HuH-7 (cell line): ENCODE data around the gene SLC25A45.
"Not testable (repeated sequence)": the region's sequence is repeated elsewhere in the genome, so short reads cannot be mapped to it uniquely, and the experiment has no call there.

Experiments used
- DNase-seq: peaks from one replicate; pipeline ENCODE4 v3.0.0; 2011; ENCODE audit warnings: low spot score

The SLC25A45 gene

DNA sequence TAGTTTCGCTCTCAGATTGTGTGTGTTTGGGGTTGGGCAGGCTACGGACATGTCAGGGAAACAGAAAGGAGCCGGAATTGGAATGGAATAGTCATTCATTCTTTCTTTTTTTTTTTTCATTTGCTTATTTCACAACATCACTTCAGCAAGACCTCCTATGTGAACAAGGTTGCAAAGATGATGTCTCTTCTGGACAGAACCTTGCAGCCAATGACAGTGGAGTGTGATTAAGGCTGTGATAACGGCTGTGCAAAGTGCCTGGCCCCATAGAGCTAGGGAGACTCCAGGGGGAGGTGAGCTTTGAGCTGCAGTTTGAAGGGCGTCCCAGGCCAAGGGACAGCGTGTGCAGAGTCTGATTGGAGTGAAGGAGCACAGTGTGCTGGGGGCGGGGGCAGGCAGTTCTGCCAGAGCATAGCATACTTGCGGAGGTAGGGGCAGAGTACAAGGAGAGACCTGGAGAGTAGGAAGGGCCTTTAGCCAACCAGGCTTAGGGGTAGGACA, 24.5 kb downstream of the SLC25A45 start:
- peak; percentile 48 for DNase-seq

DNA sequence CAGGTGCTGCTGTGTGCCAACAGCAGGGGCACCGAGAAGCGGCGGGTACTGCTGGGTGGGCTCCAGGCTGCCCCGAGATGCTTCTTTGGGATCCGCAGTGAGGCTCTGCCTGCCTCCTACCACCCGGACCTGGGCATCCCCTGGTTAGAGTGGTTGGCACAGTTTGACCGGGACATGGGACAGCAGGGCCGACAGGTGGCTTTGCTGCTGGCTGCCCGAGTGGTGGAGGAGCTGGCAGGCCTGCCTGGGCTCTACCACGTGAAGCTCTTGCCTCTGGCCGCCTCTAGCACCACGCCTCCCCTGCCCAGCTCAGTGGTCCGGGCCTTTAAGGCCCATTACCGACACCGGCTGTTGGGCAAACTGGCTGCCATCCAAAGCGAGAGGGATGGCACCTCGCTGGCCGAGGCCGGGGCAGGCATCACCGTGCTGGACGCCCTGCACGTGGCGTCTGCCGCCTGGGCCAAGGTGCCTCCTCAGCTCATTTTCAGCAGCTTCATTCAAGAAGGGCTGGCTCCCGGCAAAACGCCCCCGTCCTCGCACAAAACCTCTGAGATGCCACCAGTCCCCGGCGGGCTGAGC, 26.0 kb downstream of the SLC25A45 start:
- DNase-seq = no peak

DNA sequence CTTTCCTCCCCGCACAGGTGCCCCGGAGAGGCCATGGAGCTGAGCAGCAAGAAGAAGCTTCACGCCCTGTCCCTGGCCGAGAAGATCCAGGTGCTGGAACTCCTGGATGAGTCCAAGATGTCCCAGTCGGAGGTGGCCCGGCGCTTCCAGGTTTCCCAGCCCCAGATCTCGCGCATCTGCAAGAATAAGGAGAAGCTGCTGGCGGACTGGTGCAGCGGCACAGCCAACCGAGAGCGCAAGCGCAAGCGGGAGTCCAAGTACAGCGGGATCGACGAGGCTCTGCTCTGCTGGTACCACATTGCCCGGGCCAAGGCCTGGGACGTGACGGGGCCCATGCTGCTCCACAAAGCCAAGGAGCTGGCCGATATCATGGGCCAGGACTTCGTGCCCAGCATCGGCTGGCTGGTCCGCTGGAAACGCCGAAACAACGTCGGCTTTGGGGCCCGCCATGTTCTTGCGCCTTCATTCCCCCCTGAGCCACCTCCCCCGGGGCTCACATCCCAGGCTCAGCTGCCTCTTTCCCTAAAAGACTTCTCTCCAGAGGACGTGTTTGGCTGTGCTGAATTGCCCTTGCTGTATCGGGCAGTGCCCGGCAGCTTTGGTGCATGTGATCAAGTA, 26.6 kb downstream of the SLC25A45 start:
- DNase-seq = no peak

- peak; percentile 32 for DNase-seq
These were observed 27.3 kb downstream of the SLC25A45 start for GRCh38 chr11:65355013-65355775.

GRCh38 chr11:65354265-65355012, 28.0 kb downstream of the SLC25A45 start, which contains the start of gene TIGD3:
Gene TIGD3, plus strand, starts transcription at chr11:65354751. Its CDS starts 1,058 bp downstream, at chr11:65355809.
- DNase-seq = peak; percentile 92

GRCh38 chr11:65353900-65354264, 28.6 kb downstream of the SLC25A45 start:
- no peak for DNase-seq

GRCh38 chr11:65353376-65353775, 29.1 kb downstream of the SLC25A45 start:
- no peak for DNase-seq

DNA sequence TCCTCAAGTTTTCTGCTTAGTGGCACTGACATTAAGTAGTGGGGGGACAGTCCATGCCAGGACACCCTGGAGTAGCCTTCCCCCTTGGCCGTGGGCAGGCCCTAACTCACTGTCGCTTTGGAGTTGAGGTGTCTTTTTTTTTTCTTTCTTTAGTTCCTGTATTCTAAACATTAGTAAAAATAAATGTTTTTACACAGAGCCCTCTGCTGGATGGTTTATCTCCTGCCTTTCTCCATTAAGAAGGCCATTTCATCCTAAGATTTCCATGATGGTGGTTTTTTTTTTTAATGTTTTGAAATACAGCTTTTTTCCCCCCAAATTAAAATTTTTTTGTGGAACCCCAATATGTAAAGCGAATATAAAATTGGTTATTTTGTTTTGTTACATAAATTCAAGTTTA, 29.7 kb downstream of the SLC25A45 start:
- DNase-seq = no peak

DNA sequence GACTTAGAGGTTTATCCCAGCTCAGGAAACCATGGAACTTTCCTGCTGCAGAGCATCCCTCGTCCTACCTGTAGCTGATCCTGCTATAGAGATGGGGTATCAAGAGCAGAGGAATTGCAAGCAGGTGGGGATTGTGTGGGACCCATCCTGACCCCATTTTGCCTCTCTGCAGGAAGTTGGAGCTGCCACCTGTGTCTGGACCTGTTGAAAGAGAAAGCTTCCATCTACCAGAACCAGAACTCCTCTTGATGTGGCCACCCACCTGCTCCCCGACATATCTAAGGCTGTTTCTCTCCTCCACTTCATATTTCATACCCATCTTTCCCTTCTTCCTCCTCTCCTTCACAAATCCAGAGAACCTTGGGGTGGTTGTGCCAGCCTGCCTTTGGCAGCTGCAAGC, 30.9 kb downstream of the SLC25A45 start:
- DNase-seq = no peak

DNA sequence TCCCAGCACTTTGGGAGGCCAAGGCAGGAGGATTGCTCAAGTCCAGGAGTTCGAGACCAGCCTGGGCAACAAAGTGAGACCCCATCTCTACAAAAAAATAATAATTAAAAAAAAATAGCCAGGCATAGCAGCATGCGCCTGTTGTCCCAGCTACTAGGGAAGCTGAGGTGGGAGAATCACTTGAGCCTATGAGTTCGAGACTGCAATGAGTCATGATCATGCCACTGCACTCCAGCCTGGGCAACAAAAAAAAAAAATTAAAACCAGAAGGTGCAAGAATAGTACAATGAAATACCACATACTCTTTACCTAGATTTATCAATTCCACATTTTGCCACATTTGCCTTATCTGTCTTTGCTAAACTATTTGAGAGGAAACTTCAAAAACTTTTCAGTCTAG, 40.6 kb downstream of the SLC25A45 start:
- no peak for DNase-seq

GRCh38 chr11:65340226-65340625, 42.2 kb downstream of the SLC25A45 start:
- DNase-seq = no peak

DNA sequence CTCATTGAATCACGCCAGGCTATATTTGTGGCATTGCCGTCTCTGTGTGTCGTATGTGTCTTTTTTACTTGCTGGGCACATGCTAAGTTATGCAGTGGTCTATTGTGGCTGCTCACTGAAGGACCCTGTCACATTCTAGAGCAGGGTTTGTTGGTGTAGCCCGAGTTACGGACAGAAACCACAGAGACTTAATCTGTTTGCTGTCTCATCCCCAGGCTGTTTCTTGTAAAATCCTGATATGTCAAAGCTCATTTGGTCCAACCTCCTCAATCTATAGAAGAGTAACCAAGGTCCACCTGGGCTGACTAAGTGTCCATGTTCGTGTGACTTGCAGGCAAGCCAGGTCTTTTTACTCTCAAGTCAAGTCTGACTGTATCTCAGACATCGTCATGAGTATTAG, 43.8 kb downstream of the SLC25A45 start:
- no peak for DNase-seq

DNA sequence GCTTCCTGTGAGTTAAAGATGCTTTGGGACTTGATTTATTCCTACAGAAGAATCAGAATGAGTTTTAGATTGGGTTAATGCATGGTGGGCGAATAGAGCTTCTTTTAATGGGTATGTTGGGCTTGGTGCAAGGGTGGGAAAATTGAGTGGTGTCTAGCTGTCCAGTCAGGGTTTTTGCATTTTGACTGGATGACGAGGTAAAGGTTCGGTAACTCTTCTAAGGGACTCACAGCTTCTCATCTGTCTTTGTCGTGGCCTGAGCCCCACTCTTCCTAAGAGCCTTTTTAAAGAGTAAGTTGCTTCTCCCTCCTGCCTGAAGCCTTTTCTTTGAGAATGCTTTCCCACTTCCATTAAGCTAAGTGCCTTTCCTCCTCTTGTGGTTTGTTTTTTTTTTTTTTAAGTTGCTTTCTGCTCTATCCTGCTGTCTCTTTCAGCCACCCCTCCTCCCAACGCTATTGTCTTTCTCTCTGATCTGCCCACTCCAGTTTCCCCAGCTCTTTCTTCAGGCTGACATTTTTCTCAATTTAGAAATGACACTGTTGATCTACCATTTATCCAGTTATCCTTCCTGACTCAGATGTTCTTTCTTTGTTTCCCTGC, 47.6 kb downstream of the SLC25A45 start:
- no peak for DNase-seq

DNA sequence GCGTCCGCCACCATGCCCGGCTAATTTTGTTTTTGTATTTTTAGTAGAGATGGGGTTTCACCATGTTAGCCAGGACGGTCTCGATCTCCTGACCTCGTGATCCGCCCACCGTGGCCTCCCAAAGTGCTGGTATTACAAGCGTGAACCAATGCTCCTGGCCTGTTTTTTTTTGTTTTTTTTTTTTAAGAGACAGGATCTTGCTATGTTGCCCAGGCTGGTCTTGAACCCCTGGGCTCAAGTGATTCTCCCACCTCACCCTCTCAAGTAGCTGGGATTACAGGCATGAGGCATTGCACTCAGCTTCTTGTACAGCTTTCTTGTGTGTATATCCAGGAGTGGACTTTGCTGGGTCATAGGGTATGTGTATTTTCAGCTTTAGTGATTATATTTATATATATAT, 49.9 kb downstream of the SLC25A45 start:
- not testable (repeated sequence) for DNase-seq

GRCh38 chr11:65330544-65330943, 51.9 kb downstream of the SLC25A45 start:
- DNase-seq = no peak

GRCh38 chr11:65329944-65330403, 52.5 kb downstream of the SLC25A45 start:
- DNase-seq = peak; percentile 46

DNA sequence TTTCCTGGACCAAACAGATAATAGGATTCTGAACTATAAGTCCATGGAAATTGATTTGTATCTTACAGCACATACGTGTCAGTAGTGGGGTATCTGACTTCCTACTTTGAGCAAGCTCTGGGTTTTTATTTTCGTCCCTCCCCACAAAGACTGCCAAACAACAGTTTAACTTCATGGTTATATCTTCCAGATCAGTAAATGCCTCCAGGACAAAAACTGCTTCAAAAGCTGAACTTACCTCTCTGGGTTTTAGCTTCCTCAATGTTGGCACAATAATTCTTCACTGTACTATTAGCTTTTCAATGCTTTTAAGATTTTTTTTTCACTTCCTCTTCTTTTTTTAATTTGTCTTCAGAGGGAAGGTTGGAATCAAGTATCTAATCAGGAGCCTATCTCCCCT, 53.0 kb downstream of the SLC25A45 start:
- no peak for DNase-seq

DNA sequence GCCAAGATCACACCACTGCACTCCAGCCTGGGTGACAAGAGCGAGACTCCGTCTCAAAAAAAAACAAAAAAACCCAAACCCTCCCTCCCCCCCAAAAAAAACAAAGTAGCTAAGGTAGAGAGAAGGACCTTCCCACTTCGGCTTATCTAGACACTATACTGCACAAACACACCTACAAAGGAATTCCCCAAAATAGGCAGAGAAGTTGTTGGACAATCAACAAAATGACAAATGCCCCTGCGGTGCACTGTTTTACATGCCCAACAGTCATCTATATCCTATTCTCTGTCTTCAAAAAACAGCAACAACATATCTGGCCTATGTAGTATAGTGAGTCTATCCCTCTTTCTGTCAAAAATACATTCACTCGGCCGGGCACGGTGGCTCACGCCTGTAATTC, 55.4 kb downstream of the SLC25A45 start:
- DNase-seq = no peak

- no peak for DNase-seq
These were observed 57.0 kb downstream of the SLC25A45 start for GRCh38 chr11:65325435-65325834.
